Hepatocyte (in vitro differentiated cells): Measurements from ENCODE around the gene ACE. TPM values are rescaled to one million over a fixed set of nuclear protein-coding genes. Genes with fewer than 3 reads are reported as not detected.

Experiments
- DNase-seq: peaks from one replicate; pipeline ENCODE4 v3.0.0-alpha.2; 2016; ENCODE audit warnings: low spot score
- H2AFZ ChIP-seq: fragments of 200-600 bp; sonication (generic); 2 replicates; pipeline ENCODE4 v1.6.0; 2016; ENCODE audit warnings: antibody characterized with exemption, mild to moderate bottlenecking
- H3K27ac ChIP-seq: fragments of 200-600 bp; sonication (generic); 2 replicates; pipeline ENCODE4 v1.5.1; 2016; ENCODE audit warnings: mild to moderate bottlenecking
- H3K27me3 ChIP-seq: fragments of 200-600 bp; sonication (generic); 2 replicates; pipeline ENCODE4 v1.6.1; 2016
- H3K36me3 ChIP-seq: fragments of 200-600 bp; sonication (generic); replicated peaks from 2 replicates; pipeline ENCODE4 v1.5.1; 2016; ENCODE audit warnings: low read depth; ENCODE audit not compliant: insufficient read depth
- H3K4me1 ChIP-seq: fragments of 200-600 bp; sonication (generic); 2 replicates; pipeline ENCODE4 v1.5.1; 2016; ENCODE audit warnings: mild to moderate bottlenecking, moderate library complexity; ENCODE audit not compliant: insufficient read depth
- H3K4me2 ChIP-seq: fragments of 200-600 bp; sonication (generic); 2 replicates; pipeline ENCODE4 v1.6.0; 2016
- H3K4me3 ChIP-seq: fragments of 200-600 bp; sonication (generic); 2 replicates; pipeline ENCODE4 v1.5.1; 2016; ENCODE audit warnings: mild to moderate bottlenecking
- H3K79me2 ChIP-seq: fragments of 200-600 bp; sonication (generic); 2 replicates; pipeline ENCODE4 v1.6.0; 2017; ENCODE audit warnings: mild to moderate bottlenecking
- H3K9me2 ChIP-seq: fragments of 200-600 bp; sonication (generic); replicated peaks from 2 replicates; pipeline ENCODE4 v1.6.0; 2017; ENCODE audit warnings: mild to moderate bottlenecking; ENCODE audit not compliant: insufficient read depth
- H3K9me3 ChIP-seq: fragments of 200-600 bp; sonication (generic); 2 replicates; pipeline ENCODE4 v1.5.1; 2016; ENCODE audit warnings: low read depth, mild to moderate bottlenecking
- H4K20me1 ChIP-seq: fragments of 200-600 bp; sonication (generic); 2 replicates; pipeline ENCODE4 v1.6.0; 2016; ENCODE audit warnings: mild to moderate bottlenecking; ENCODE audit not compliant: insufficient read depth, poor library complexity, severe bottlenecking
- CTCF ChIP-seq: fragments of 200-600 bp; sonication (generic); IDR thresholded peaks from 2 replicates; pipeline ENCODE4 v1.5.1; 2016; ENCODE audit warnings: antibody characterized with exemption, mild to moderate bottlenecking; ENCODE audit not compliant: poor library complexity
- EZH2 ChIP-seq: fragments of 200-600 bp; sonication (generic); IDR thresholded peaks from 2 replicates; pipeline ENCODE4 v1.6.1; 2016; ENCODE audit warnings: antibody characterized with exemption, mild to moderate bottlenecking, borderline replicate concordance
- EZH2phosphoT487 ChIP-seq: fragments of 200-600 bp; sonication (generic); IDR thresholded peaks from one replicate; pipeline ENCODE4 v1.6.1; 2018; ENCODE audit warnings: antibody characterized with exemption, mild to moderate bottlenecking, low read depth, moderate library complexity; ENCODE audit not compliant: unreplicated experiment, severe bottlenecking
- WGBS: methylation state at CpG from one replicate; pipeline ENCODE4 v1.1.6; 2016; ENCODE audit warnings: low lambda C conversion rate; ENCODE audit errors: missing lambda C conversion rate; 5-methylcytosine and 5-hydroxymethylcytosine counted together
- polyA plus RNA-seq: library from polyadenylated mRNA; unstranded; fragments of >200 nt; fragmentation: Nextera tagmentation; extraction: Ambion mirVana; gene quantifications from 2 replicates; pipeline ENCODE4 v1.2.1, GENCODE V29; 2016
- total RNA-seq: library from RNA; depleted of rRNA; stranded (reverse); fragments of >200 nt; gene quantifications from 2 replicates; pipeline ENCODE4 v1.2.3, GENCODE V29; 2014

Gene ACE
- total and polyA plus RNA-seq, 2 experiments from 2014 or later: 7.2 to 8.0 TPM

GRCh38 chr17:63483038-63483437 lies 6.2 kb downstream of the ACE start:
- Histone ChIP-seq H3K4me1 (peaks cover 4% of the 10 kb centered on the region), H3K4me3 (no peak overlapping the region), H4K20me1 (no peaks in the 10 kb centered on the region), H3K27me3 (peaks cover 6% of the 10 kb centered on the region), H3K36me3 (no peaks in the 10 kb centered on the region), H2AFZ (no peak overlapping the region), H3K79me2 (no peaks in the 10 kb centered on the region), H3K9me2 (no peaks in the 10 kb centered on the region), H3K4me2 (no peak overlapping the region), H3K9me3 (no peaks in the 10 kb centered on the region), H3K27ac (no peak overlapping the region)
- TF ChIP-seq EZH2phosphoT487 (no peak), CTCF (no peak)
- no peak for DNase-seq
- 88% methylated on average over 10 of the region's 10 CpGs for WGBS

GRCh38 chr17:63483655-63484575 lies 7.1 kb downstream of the ACE start:
- no peak for DNase-seq

GRCh38 chr17:63486317-63487013 lies 9.6 kb downstream of the ACE start:
- no peak for DNase-seq
- H3K79me2 ChIP-seq: no peaks in the 10 kb centered on the region
- no peaks in the 10 kb centered on the region for H3K9me2 ChIP-seq
- H4K20me1 ChIP-seq: no peaks in the 10 kb centered on the region
- no peaks in the 10 kb centered on the region for H3K36me3 ChIP-seq
- H2AFZ ChIP-seq: no peak overlapping the region
- no peak overlapping the region for H3K4me3 ChIP-seq
- TF ChIP-seq EZH2phosphoT487: no peak
- no peak for TF ChIP-seq CTCF
- no peak for TF ChIP-seq EZH2
- no peaks in the 10 kb centered on the region for H3K4me1 ChIP-seq
- 82% methylated on average over 12 of the region's 12 CpGs for WGBS
- H3K27ac ChIP-seq: no peak overlapping the region
- no peak overlapping the region for H3K4me2 ChIP-seq
- no peaks in the 10 kb centered on the region for H3K9me3 ChIP-seq
- no peaks in the 10 kb centered on the region for H3K27me3 ChIP-seq

More at GRCh38 chr17:63483655-63484575, 7.1 kb downstream of the ACE start:
- H3K9me3 ChIP-seq: no peaks in the 10 kb centered on the region
- no peaks in the 10 kb centered on the region for H3K9me2 ChIP-seq
- H3K36me3 ChIP-seq: no peaks in the 10 kb centered on the region
- H4K20me1 ChIP-seq: no peaks in the 10 kb centered on the region
- 96% methylated on average over 16 of the region's 16 CpGs for WGBS
- TF ChIP-seq EZH2phosphoT487 (no peak), CTCF (no peak), EZH2 (no peak)
- no peaks in the 10 kb centered on the region for H3K27me3 ChIP-seq
- H3K4me3 ChIP-seq: no peak overlapping the region
- H3K4me2 ChIP-seq: no peak overlapping the region
- no peaks in the 10 kb centered on the region for H3K79me2 ChIP-seq
- H3K4me1 ChIP-seq: no peaks in the 10 kb centered on the region
- no peak overlapping the region for H2AFZ ChIP-seq
- H3K27ac ChIP-seq: no peak overlapping the region
